GM21737 (cell line): ENCODE results near the gene NDST4.

ENCODE experiments used
- ATAC-seq: cut with Tn5 transposase; IDR thresholded peaks from one replicate; pipeline ENCODE4 v1.9.1; 2021; ENCODE audit warnings: mild to moderate bottlenecking, moderate library complexity; ENCODE audit not compliant: unreplicated experiment

The NDST4 gene

GRCh38 chr4:114807759-114808404, 305.5 kb downstream of the NDST4 start:
- peak; percentile 98 for ATAC-seq

GRCh38 chr4:114807357-114807756, 306.1 kb downstream of the NDST4 start:
- ATAC-seq: no peak

GRCh38 chr4:114791976-114792375, 321.4 kb downstream of the NDST4 start:
- ATAC-seq: no peak

- no peak for ATAC-seq
Observed at GRCh38 chr4:114785570-114785969, 327.9 kb downstream of the NDST4 start.

- ATAC-seq: no peak
Observed at GRCh38 chr4:114783215-114783595, 330.2 kb downstream of the NDST4 start.

- ATAC-seq: no peak
Observed at GRCh38 chr4:114782415-114783214, 330.8 kb downstream of the NDST4 start.

- no peak for ATAC-seq
Observed at GRCh38 chr4:114780205-114780604, 333.2 kb downstream of the NDST4 start.
